ENCODE data around the gene WDR7.

- TF ChIP-seq EZH2 (optimal IDR thresholded peaks at IDR 0.05; ENCODE audit: low read depth, low read length) (no peak), CTCF (IDR thresholded peaks at IDR 0.05; ENCODE audit: low read length) (no peak), EZH2phosphoT487 (IDR thresholded peaks at IDR 0.05; ENCODE audit: low read length) (no peak)
These were observed 339.5 kb downstream of the WDR7 start for GRCh38 chr18:56990678-56991077.
